Neural cell (in vitro differentiated cells): ENCODE measurements around the gene SLCO3A1. TPM values are rescaled to one million over a fixed set of nuclear protein-coding genes. Genes with fewer than 3 reads are reported as not detected.

Source experiments
- H2AFZ ChIP-seq: fragments of 200-600, 300-800 bp; sonication (generic), shearing (Covaris generic); 2 replicates; pipeline ENCODE4 v1.6.0; 2014; ENCODE audit warnings: low read depth, mild to moderate bottlenecking, antibody characterized with exemption, low read length, moderate library complexity
- H3F3A ChIP-seq: fragments of 200-600 bp; shearing (Covaris generic); 2 replicates; pipeline ENCODE4 v1.6.1; 2016; ENCODE audit warnings: mild to moderate bottlenecking, moderate library complexity, mixed read lengths, antibody characterized with exemption, low read length; ENCODE audit not compliant: insufficient read depth, poor library complexity, severe bottlenecking
- H3K27ac ChIP-seq: fragments of 200-600, 300-800 bp; sonication (generic), shearing (Covaris generic); 2 replicates; pipeline ENCODE4 v1.5.1; 2014; ENCODE audit warnings: mild to moderate bottlenecking, low read length, moderate library complexity
- H3K27me3 ChIP-seq: fragments of 300-800, 200-600 bp; sonication (generic), shearing (Covaris generic); 2 replicates; pipeline ENCODE4 v1.6.0; 2014; ENCODE audit warnings: mild to moderate bottlenecking, low read depth, low read length, moderate library complexity; ENCODE audit not compliant: insufficient read depth
- H3K36me3 ChIP-seq: fragments of 300-800, 200-600 bp; sonication (generic), shearing (Covaris generic); 2 replicates; pipeline ENCODE4 v1.5.1; 2014; ENCODE audit warnings: mild to moderate bottlenecking, antibody characterized with exemption, low read length, moderate library complexity; ENCODE audit not compliant: insufficient read depth
- H3K4me2 ChIP-seq: fragments of 300-800, 200-600 bp; sonication (generic), shearing (Covaris generic); 2 replicates; pipeline ENCODE4 v1.6.0; 2014; ENCODE audit warnings: mild to moderate bottlenecking, low read length
- H3K4me3 ChIP-seq: fragments of 300-800, 200-600 bp; sonication (generic), shearing (Covaris generic); 2 replicates; pipeline ENCODE4 v1.5.1; 2014; ENCODE audit warnings: mild to moderate bottlenecking, low read length, moderate library complexity
- H3K79me2 ChIP-seq: fragments of 200-600 bp; shearing (Covaris generic); replicated peaks from 2 replicates; pipeline ENCODE4 v1.6.0; 2014; ENCODE audit warnings: mild to moderate bottlenecking, low read length, moderate library complexity; ENCODE audit not compliant: insufficient read depth
- H3K9ac ChIP-seq: fragments of 300-800, 200-600 bp; sonication (generic), shearing (Covaris generic); 2 replicates; pipeline ENCODE4 v1.6.1; 2016; ENCODE audit warnings: mild to moderate bottlenecking, low read length, mixed read lengths
- H3K9me2 ChIP-seq: fragments of 200-600 bp; shearing (Covaris generic); 2 replicates; pipeline ENCODE4 v1.6.1; 2016; ENCODE audit warnings: mild to moderate bottlenecking, low read length, mixed read lengths; ENCODE audit not compliant: insufficient read depth
- H3K9me3 ChIP-seq: fragments of 200-600, 300-800 bp; sonication (generic), shearing (Covaris generic); 2 replicates; pipeline ENCODE4 v1.6.1; 2016; ENCODE audit warnings: mild to moderate bottlenecking, mixed run types, low read length, moderate library complexity, mixed read lengths
- H4K20me1 ChIP-seq: fragments of 200-600 bp; shearing (Covaris generic); 2 replicates; pipeline ENCODE4 v1.6.1; 2016; ENCODE audit warnings: mild to moderate bottlenecking, mixed run types; ENCODE audit not compliant: insufficient read depth
- CTCF ChIP-seq: fragments of 450-650 bp; IDR thresholded peaks from 2 replicates; pipeline ENCODE4 v1.5.1; 2014; ENCODE audit warnings: antibody characterized with exemption, mild to moderate bottlenecking, moderate library complexity; ENCODE audit not compliant: poor library complexity, severe bottlenecking
- EP300 ChIP-seq: fragments of 450-650 bp; conservative IDR thresholded peaks from 2 replicates; pipeline ENCODE4 v1.6.1; 2014; ENCODE audit warnings: antibody characterized with exemption, mild to moderate bottlenecking, moderate library complexity; ENCODE audit not compliant: poor library complexity, severe bottlenecking
- EZH2 ChIP-seq: fragments of 200-600, 300-800 bp; shearing (Covaris generic), sonication (generic); IDR thresholded peaks from 2 replicates; pipeline ENCODE4 v1.6.1; 2014; ENCODE audit warnings: antibody characterized with exemption, low read length, borderline replicate concordance, mild to moderate bottlenecking; ENCODE audit not compliant: insufficient read depth, poor library complexity, severe bottlenecking
- MXI1 ChIP-seq: fragments of 450-650 bp; conservative IDR thresholded peaks from 2 replicates; pipeline ENCODE4 v1.6.1; 2014; ENCODE audit warnings: antibody characterized with exemption, mild to moderate bottlenecking; ENCODE audit not compliant: poor library complexity, severe bottlenecking
- POLR2AphosphoS5 ChIP-seq: IDR thresholded peaks from 2 replicates; pipeline ENCODE4 v1.6.1; 2012
- RAD21 ChIP-seq: fragments of 450-650 bp; conservative IDR thresholded peaks from 2 replicates; pipeline ENCODE4 v1.6.1; 2014; ENCODE audit warnings: antibody characterized with exemption, mild to moderate bottlenecking, moderate library complexity
- REST ChIP-seq: IDR thresholded peaks from 2 replicates; pipeline ENCODE4 v1.6.1; 2012; ENCODE audit warnings: borderline replicate concordance
- SMC3 ChIP-seq: fragments of 450-650 bp; conservative IDR thresholded peaks from 2 replicates; pipeline ENCODE4 v1.6.1; 2014; ENCODE audit warnings: antibody characterized with exemption, mild to moderate bottlenecking, moderate library complexity; ENCODE audit not compliant: poor library complexity
- TAF1 ChIP-seq: IDR thresholded peaks from 2 replicates; pipeline ENCODE4 v1.6.1; 2012; ENCODE audit warnings: low read depth
- polyA plus RNA-seq: library from polyadenylated mRNA; depleted of rRNA; stranded (reverse); fragments of >200 nt; gene quantifications from 2 replicates; pipeline ENCODE4 v1.2.3, GENCODE V29; 2014

Gene SLCO3A1
- polyA plus RNA-seq, 1 donor from 2014 or later = 14.2 TPM

- no peak for TF ChIP-seq MXI1
- no peak for TF ChIP-seq EP300
- no peak for TF ChIP-seq POLR2AphosphoS5
- no peak for TF ChIP-seq CTCF
- no peak for TF ChIP-seq TAF1
- TF ChIP-seq RAD21 = no peak
- no peak for TF ChIP-seq EZH2
- TF ChIP-seq REST = no peak
- TF ChIP-seq SMC3 = no peak
- Histone ChIP-seq H3K9me2 (no peaks in the 10 kb centered on the region), H3K27ac (no peak overlapping the region), H3F3A (no peaks in the 10 kb centered on the region), H3K4me2 (no peak overlapping the region), H3K36me3 (no peaks in the 10 kb centered on the region), H4K20me1 (no peaks in the 10 kb centered on the region), H3K27me3 (no peaks in the 10 kb centered on the region), H3K4me3 (no peak overlapping the region), H3K9ac (no peak overlapping the region), H3K79me2 (no peaks in the 10 kb centered on the region), H3K9me3 (peaks cover 3% of the 10 kb centered on the region), H2AFZ (no peak overlapping the region)
Observed at GRCh38 chr15:92068121-92068520, 214.6 kb downstream of the SLCO3A1 start.

DNA sequence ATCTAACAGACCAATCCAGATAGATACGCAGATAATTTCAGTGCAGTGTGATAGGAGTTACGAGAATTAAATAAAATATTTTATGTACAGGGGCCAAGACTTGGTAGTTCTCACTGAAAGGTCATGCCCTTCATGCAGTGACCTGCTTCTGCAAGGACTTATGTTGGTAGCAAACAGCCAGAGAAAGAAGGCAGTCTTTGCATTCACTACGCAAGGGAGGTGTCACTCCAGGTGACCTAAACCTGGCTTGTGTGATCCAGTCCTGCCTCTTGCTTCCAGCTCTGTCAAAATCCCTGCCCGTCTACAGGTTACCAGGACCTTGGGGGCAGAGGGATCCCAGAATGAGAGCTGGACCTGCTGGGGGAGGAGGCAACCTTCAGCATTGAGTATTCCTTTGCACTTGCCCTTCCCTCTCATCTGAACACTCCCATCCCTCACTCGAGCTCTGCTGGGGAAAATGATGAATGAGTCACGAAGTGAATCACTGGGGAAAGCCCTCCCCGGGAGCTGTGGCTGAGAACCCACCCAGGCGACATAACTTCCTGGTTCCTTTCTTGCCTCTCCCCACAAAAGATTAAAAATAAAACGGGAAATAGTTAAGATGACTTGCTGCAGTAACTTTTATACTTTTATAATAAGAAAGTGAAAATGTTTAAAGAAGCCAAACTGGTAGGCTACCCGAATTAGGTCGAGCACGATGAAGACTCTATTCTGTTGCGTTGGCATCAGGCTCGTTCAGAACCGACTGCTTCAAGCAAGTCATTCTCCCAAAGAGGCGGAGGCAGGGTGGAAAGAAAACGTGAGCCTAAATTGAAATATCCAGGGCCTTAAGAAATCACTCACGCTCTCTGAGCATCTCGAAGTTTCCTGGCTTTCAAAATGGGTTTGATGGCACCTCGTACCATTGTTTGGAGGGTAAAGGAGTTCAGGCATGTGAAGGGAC lies 216.1 kb downstream of the SLCO3A1 start:
- H3K36me3 ChIP-seq = no peaks in the 10 kb centered on the region

More for the DNA sequence above, 216.1 kb downstream of the SLCO3A1 start:
- Histone ChIP-seq H3K79me2 (no peaks in the 10 kb centered on the region), H3K9me2 (no peaks in the 10 kb centered on the region), H3K9me3 (no peaks in the 10 kb centered on the region), H3K4me3 (no peak overlapping the region), H3K27me3 (no peaks in the 10 kb centered on the region), H3K27ac (no peak overlapping the region), H3K4me2 (no peak overlapping the region), H3F3A (no peaks in the 10 kb centered on the region), H3K9ac (no peak overlapping the region), H2AFZ (no peak overlapping the region), H4K20me1 (no peaks in the 10 kb centered on the region)
- TF ChIP-seq RAD21 = no peak
- no peak for TF ChIP-seq REST
- no peak for TF ChIP-seq CTCF
- no peak for TF ChIP-seq TAF1
- no peak for TF ChIP-seq MXI1
- TF ChIP-seq POLR2AphosphoS5 = no peak
- no peak for TF ChIP-seq EZH2
- TF ChIP-seq EP300 = no peak
